IPS-20b (cell line): ENCODE data around the gene CHADL.
"Not testable (repeated sequence)": the region's sequence is repeated elsewhere in the genome, so short reads cannot be mapped to it uniquely, and the experiment has no call there.

Experiments
- H3K27ac ChIP-seq: one replicate; pipeline ENCODE4 v1.5.1; 2013; ENCODE audit warnings: low read length
- H3K27me3 ChIP-seq: 2 replicates; pipeline ENCODE4 v1.6.1; 2013; ENCODE audit warnings: mild to moderate bottlenecking, low read length, inconsistent platforms; ENCODE audit not compliant: insufficient read depth
- H3K36me3 ChIP-seq: 2 replicates; pipeline ENCODE4 v1.6.1; 2013; ENCODE audit warnings: low read depth, mild to moderate bottlenecking, inconsistent platforms, low read length, moderate library complexity; ENCODE audit not compliant: insufficient read depth
- H3K4me1 ChIP-seq: 2 replicates; pipeline ENCODE4 v1.6.1; 2013; ENCODE audit warnings: mild to moderate bottlenecking, control low read depth, inconsistent platforms, low read length, moderate library complexity; ENCODE audit not compliant: insufficient read depth
- H3K4me3 ChIP-seq: 2 replicates; pipeline ENCODE4 v1.5.1; 2013; ENCODE audit warnings: mild to moderate bottlenecking, low read length, inconsistent platforms
- H3K9ac ChIP-seq: 2 replicates; pipeline ENCODE4 v1.6.1; 2013; ENCODE audit warnings: low read depth, mild to moderate bottlenecking, inconsistent platforms, low read length, moderate library complexity
- H3K9me3 ChIP-seq: 2 replicates; pipeline ENCODE4 v1.6.1; 2013; ENCODE audit warnings: mild to moderate bottlenecking, low read depth, low read length, inconsistent platforms; ENCODE audit not compliant: insufficient read depth

The CHADL gene

GRCh38 chr22:41273128-41273527 lies 32.4 kb upstream of the CHADL start:
- Histone ChIP-seq H3K36me3 (peaks cover 91% of the 10 kb centered on the region), H3K4me1 (no peaks in the 10 kb centered on the region), H3K9me3 (no peaks in the 10 kb centered on the region), H3K4me3 (no peak overlapping the region), H3K27me3 (no peaks in the 10 kb centered on the region), H3K27ac (no peak overlapping the region), H3K9ac (no peak overlapping the region)

DNA sequence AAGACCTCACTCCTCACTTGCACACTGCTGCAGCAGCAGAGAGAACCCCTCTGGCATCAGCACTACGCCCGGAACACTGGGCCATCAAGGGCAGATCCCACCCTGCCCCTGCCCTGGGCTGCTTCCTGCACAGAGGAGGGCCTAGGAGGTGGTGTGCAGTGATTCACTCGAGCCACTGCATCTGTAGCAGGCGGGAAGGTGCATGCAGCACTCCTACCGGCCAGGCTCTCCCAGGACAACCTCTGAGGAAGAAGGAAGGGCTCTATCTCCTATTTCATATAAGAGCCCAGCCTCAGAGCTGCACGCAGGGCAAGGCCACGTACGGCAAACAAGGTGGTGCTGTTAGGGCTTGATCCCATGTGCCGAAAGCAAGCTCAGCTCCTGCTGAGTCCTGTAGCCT lies 31.1 kb upstream of the CHADL start:
- Histone ChIP-seq H3K27me3 (no peaks in the 10 kb centered on the region), H3K4me3 (no peak overlapping the region), H3K27ac (no peak overlapping the region), H3K9me3 (no peaks in the 10 kb centered on the region), H3K9ac (no peak overlapping the region), H3K36me3 (peaks cover 93% of the 10 kb centered on the region), H3K4me1 (no peaks in the 10 kb centered on the region)

- Histone ChIP-seq H3K36me3 (peaks cover 93% of the 10 kb centered on the region), H3K4me3 (no peak overlapping the region), H3K27me3 (no peaks in the 10 kb centered on the region), H3K27ac (no peak overlapping the region), H3K9me3 (no peaks in the 10 kb centered on the region), H3K9ac (no peak overlapping the region), H3K4me1 (no peaks in the 10 kb centered on the region)
These were observed 27.2 kb upstream of the CHADL start for GRCh38 chr22:41267958-41268357.

- H3K4me3 ChIP-seq = no peak overlapping the region
- no peak overlapping the region for H3K9ac ChIP-seq
- H3K27ac ChIP-seq = no peak overlapping the region
- H3K36me3 ChIP-seq = peaks cover 98% of the 10 kb centered on the region
- H3K27me3 ChIP-seq = no peaks in the 10 kb centered on the region
- H3K9me3 ChIP-seq = no peaks in the 10 kb centered on the region
- H3K4me1 ChIP-seq = no peaks in the 10 kb centered on the region
These were observed 23.7 kb upstream of the CHADL start for GRCh38 chr22:41264408-41264941.

DNA sequence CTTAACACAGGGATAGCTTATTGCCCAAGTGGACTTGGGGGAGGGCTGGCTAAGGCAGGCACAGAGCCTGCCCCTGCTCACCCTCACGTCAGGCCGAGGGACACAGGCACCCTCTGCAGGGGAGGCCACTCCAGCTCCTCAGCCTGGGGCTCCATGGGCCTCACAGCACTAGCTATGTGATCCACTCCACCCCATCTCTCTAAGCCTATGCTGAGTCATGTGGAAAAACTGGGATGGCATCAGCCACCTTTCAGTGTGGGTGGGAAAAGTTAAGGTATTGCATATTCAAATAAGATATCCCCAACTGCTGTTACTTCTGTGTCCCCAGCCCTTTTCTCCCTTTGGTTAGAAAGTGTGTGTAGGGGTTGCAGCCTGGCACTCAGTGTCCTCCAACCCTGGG lies 23.0 kb upstream of the CHADL start:
- Histone ChIP-seq H3K9ac (no peak overlapping the region), H3K36me3 (peaks cover 98% of the 10 kb centered on the region), H3K4me1 (no peaks in the 10 kb centered on the region), H3K27ac (no peak overlapping the region), H3K27me3 (no peaks in the 10 kb centered on the region), H3K4me3 (no peak overlapping the region), H3K9me3 (no peaks in the 10 kb centered on the region)

DNA sequence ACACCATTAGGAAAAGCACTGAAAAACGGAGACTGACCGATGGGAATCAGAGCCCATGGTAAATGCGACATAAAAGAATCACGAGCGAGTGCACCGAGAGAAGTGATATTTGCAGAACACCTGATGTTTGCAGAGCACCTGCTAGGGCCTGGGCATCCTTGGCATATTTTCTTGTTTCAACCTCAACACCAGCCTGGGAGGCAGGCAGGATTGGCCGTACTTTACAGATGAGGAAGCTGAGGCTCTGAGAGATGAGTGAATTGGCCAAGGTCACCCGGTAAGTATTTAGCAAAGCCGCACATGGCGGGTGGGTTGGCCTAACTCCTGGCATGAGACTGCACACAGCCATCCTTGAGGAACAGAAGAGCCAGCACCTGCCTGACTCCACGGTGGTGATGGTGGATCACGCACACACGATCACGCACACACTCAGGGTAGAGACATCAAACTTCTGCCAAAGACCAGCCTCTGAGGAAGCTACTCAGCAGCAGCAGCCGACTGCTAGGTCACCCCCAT lies 21.6 kb upstream of the CHADL start:
- H3K9me3 ChIP-seq = no peaks in the 10 kb centered on the region
- no peaks in the 10 kb centered on the region for H3K27me3 ChIP-seq
- no peak overlapping the region for H3K9ac ChIP-seq
- no peak overlapping the region for H3K4me3 ChIP-seq
- H3K4me1 ChIP-seq = no peaks in the 10 kb centered on the region
- H3K36me3 ChIP-seq = peaks cover 98% of the 10 kb centered on the region
- no peak overlapping the region for H3K27ac ChIP-seq

GRCh38 chr22:41261541-41262249 lies 21.0 kb upstream of the CHADL start:
- no peaks in the 10 kb centered on the region for H3K9me3 ChIP-seq
- H3K27ac ChIP-seq = no peak overlapping the region
- no peak overlapping the region for H3K4me3 ChIP-seq
- peaks cover 98% of the 10 kb centered on the region for H3K36me3 ChIP-seq
- no peaks in the 10 kb centered on the region for H3K4me1 ChIP-seq
- H3K27me3 ChIP-seq = no peaks in the 10 kb centered on the region
- H3K9ac ChIP-seq = no peak overlapping the region

GRCh38 chr22:41260871-41261270 lies 20.1 kb upstream of the CHADL start:
- Histone ChIP-seq H3K9me3 (no peaks in the 10 kb centered on the region), H3K27me3 (no peaks in the 10 kb centered on the region), H3K4me3 (no peak overlapping the region), H3K36me3 (peaks cover 98% of the 10 kb centered on the region), H3K9ac (no peak overlapping the region), H3K27ac (no peak overlapping the region), H3K4me1 (no peaks in the 10 kb centered on the region)

DNA sequence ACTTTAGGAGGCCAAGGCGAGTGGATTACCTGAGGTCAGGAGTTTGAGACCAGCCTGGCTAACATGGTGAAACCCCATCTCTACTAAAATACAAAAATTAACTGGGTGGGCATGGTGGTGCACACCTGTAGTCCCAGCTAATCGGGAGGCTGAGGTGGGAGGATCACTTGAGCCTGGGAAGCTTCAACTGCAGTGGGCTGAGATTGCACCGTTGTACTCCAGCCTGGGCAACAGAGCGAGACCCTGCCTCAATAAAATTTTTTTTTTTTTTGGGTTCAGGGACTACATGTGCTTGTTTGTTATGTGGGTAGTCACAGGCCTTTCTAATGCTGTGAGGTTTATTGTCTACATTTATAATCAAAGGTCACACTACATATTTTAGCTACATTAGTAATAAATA lies 19.0 kb upstream of the CHADL start:
- peaks cover 100% of the 10 kb centered on the region for H3K36me3 ChIP-seq
- H3K27me3 ChIP-seq, H3K9ac ChIP-seq, H3K4me1 ChIP-seq, H3K4me3 ChIP-seq, H3K27ac ChIP-seq, H3K9me3 ChIP-seq: not testable (repeated sequence)

DNA sequence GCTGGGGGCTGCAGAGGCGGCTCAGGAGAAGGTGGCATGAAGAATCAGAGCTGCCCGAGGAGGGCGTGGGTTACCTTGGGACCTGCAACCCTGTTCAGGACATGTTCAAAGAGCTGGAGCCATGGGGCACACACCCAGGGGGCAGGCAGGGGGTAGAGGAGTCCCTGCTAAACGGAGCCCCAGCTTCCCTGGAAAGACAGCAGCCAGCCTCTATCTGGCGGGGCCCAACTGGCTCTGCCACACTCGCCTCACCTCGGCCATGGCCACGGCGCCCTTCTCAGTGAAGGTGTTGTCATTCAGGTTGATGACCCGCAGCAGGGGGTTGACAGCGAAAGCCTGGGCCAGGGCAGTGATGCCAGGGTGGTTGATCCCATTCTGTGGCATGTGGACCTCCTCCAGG lies 17.0 kb upstream of the CHADL start:
- no peaks in the 10 kb centered on the region for H3K9me3 ChIP-seq
- no peaks in the 10 kb centered on the region for H3K27me3 ChIP-seq
- H3K4me1 ChIP-seq = no peaks in the 10 kb centered on the region
- peaks cover 97% of the 10 kb centered on the region for H3K36me3 ChIP-seq
- H3K27ac ChIP-seq = no peak overlapping the region
- no peak overlapping the region for H3K4me3 ChIP-seq
- no peak overlapping the region for H3K9ac ChIP-seq

DNA sequence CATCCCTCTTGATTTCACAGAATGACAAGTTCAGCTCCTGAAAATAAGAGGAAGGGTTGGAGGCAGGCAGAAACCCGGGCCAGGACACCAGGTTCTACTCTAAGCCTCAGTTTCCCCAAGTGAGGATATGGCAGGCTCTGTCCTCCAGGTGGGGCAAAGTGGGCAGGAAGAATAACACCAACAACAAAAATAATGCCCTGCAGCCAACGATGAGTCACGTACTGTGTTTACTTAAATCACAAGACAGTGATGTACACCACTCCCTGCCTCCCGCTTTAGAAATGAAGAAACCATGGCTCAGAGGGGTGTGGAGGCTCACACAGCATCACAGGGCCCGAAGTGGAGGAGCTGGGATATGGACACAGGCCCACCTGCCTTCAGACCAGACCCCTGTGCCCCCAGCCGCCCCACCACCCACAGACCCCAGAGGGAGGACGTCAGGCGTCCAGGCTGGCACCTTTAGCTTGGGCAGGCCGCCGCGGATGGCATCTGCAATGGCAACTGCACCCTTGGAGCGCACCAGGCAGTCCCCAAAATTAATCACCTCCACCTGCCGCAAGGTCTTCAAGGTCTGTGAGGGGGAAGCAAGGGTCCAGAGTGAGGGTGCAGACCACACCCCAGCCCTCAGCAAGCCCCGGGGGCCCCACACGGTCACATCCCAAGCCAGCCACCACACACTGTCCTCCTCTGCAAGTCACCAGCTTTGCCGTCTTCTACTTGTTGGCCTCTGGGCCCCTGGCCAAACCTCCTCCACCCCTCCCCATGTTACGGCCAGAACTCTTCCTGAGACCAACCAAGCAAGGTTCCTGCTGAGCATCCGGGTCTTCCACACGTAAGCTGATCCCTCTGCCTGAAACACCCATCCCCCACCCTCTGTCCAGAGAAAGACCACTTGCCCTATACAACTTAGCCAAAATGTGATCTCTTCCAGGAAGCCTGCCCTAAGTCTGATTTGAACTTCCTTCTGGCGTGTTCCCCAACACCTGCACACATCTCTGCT lies 15.8 kb upstream of the CHADL start:
- H3K36me3 ChIP-seq = peaks cover 95% of the 10 kb centered on the region
- no peaks in the 10 kb centered on the region for H3K27me3 ChIP-seq
- no peaks in the 10 kb centered on the region for H3K9me3 ChIP-seq
- H3K9ac ChIP-seq = no peak overlapping the region
- no peak overlapping the region for H3K27ac ChIP-seq
- H3K4me3 ChIP-seq = no peak overlapping the region
- H3K4me1 ChIP-seq = no peaks in the 10 kb centered on the region
